ENCODE measurements around the gene EPHA8.

The EPHA8 gene

DNA sequence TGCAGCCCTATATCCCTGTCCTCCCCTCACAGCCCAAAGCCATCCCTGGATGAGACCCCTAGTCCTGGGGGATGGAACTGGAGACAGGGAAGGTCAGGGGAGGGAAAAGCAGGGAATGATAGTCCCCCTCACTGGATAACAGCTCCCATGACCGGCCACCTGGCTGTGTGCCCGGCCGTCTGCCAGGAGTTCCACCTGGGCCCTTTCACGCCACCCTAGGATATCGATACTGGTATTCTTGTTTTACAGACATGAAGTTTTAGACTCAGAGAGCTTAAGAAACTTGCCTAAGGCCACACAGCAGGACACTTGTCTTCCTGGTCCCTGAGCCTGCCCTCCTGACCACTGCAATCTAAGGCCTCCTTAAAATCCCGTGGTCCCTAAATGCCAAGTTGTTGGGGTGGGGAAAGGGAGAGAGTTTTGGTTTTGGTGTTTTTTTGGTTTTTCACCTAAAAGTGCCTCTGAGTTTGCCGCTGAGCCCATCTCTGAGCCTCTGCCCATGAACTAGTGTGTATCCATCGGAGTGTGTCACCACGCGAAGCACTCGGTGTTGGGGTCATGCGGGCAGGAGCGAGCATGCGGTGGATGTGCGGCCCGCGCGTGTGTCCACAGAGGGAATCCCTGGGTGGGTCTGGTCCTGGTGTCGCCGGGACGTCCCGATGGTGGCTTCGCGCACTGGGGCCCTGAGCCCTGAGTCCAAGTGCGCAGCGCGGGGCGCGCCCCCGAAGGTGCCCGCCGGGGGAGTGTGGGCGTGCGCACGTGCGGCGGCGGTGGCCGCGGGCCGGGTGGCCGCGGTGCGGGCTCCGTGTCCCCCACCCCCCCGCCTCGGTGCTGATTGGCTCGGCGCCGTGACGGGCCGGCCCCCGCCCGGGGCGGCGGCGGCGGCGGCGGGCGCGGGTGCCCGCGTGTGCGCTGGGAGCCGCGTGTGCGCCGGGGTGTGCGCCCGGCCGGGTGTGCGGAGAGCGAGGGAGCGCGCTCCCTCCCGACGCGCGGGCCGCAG is at the start of gene EPHA8:
Gene EPHA8 (plus strand): TSS at position 906 of the 1,000 bp plus-strand sequence. CDS start 147 bp downstream, outside the sequence.
- Histone ChIP-seq H3K4me1 (ENCODE audit: control insufficient read depth, insufficient read depth, low read length) (no peaks in the 10 kb centered on the region), H3K9me3 (ENCODE audit: control insufficient read depth, low read length) (no peaks in the 10 kb centered on the region), H3K9ac (ENCODE audit: low read length) (no peak within 1 kb of the TSS), H3K36me3 (ENCODE audit: control insufficient read depth, insufficient read depth, low read length, severe bottlenecking) (no peaks in the 10 kb centered on the region), H3K27me3 (replicated peaks; ENCODE audit: control insufficient read depth, insufficient read depth, low read length) (peaks cover 73% of the 10 kb centered on the region), H3K4me3 (ENCODE audit: low read length) (no peak within 1 kb of the TSS)
- no peak for DNase-seq (ENCODE audit: low read depth)

DNA sequence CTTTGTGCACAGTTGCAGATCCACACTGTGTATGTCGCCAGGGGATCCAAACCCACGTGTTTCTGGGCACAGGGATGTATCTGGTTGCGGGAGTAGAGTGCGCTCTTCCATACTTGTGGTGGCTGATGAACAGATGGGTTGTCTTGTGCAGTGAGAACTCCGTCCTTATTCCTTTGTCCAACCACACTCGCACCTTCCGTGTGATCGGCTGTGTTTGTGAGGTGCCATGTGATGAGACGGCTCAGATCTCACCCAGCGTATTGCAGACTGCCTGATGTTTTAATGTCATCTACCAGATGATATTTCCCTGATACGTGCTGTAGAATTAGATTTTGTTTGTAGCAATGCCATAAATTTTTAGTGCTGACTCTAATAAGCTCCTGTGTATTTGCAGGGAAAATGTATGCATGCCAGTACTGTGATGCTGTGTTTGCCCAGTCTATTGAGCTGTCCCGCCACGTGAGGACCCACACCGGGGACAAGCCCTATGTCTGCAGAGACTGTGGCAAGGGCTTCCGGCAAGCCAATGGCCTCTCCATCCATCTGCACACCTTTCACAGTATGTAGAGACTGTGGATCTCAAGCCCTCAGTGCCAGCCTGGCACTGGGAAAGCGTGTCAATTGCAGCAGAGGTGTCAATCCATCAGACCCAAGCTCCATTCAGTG is 46.2 kb upstream of the EPHA8 start:
- H3K4me1 ChIP-seq (ENCODE audit: control insufficient read depth, insufficient read depth, low read length), result no peaks in the 10 kb centered on the region
- no peaks in the 10 kb centered on the region for H3K27me3 ChIP-seq (replicated peaks; ENCODE audit: control insufficient read depth, insufficient read depth, low read length)
- no peaks in the 10 kb centered on the region for H3K9me3 ChIP-seq (ENCODE audit: control insufficient read depth, low read length)
- no peak for DNase-seq (ENCODE audit: low read depth)
- peaks cover 95% of the 10 kb centered on the region for H3K36me3 ChIP-seq (ENCODE audit: control insufficient read depth, insufficient read depth, low read length, severe bottlenecking)
- H3K4me3 ChIP-seq (ENCODE audit: low read length), result no peak overlapping the region
- no peak overlapping the region for H3K9ac ChIP-seq (ENCODE audit: low read length)

DNA sequence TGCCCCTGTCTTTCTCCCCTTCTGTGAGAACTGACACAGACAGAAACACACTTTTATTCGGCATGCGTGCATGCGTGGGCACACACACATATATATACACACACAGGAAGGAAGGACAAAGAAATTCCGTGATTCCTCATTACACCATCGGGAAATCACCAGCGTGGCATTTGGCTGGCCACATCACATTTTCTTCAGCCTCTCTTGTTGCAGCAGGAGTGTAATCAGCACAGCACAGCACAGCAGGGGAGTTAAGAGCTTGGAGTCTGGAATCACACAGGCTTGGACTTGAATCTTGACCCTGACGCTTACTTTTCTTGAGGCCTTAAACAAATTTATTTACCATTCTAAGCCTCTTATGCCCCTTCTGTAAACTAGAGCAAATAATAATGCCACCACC is 45.3 kb upstream of the EPHA8 start:
- H3K9ac ChIP-seq (ENCODE audit: low read length), result no peak overlapping the region
- no peak for DNase-seq (ENCODE audit: low read depth)
- no peaks in the 10 kb centered on the region for H3K9me3 ChIP-seq (ENCODE audit: control insufficient read depth, low read length)
- no peaks in the 10 kb centered on the region for H3K27me3 ChIP-seq (replicated peaks; ENCODE audit: control insufficient read depth, insufficient read depth, low read length)
- no peaks in the 10 kb centered on the region for H3K4me1 ChIP-seq (ENCODE audit: control insufficient read depth, insufficient read depth, low read length)
- no peak overlapping the region for H3K4me3 ChIP-seq (ENCODE audit: low read length)
- H3K36me3 ChIP-seq (ENCODE audit: control insufficient read depth, insufficient read depth, low read length, severe bottlenecking), result peaks cover 92% of the 10 kb centered on the region

DNA sequence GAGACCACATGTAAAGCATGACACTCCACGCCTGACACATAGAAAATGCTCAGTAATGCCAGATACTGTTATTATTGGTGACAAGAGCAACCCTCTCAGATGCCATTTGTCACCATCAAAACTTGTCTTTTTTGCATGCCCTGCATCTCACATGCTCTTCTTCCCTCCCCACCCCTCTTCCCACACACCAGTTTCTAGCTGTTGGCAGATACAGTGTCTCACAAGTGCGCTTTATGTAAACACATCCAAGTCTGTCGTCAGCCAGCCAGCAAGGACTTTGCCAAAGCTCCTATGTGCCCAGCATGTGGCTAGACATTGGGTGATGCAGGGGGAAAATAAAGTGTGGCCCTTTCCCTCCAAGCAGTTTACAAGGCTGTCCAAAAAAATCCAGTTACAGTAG is 44.9 kb upstream of the EPHA8 start:
- Histone ChIP-seq H3K9me3 (ENCODE audit: control insufficient read depth, low read length) (no peaks in the 10 kb centered on the region), H3K4me1 (ENCODE audit: control insufficient read depth, insufficient read depth, low read length) (no peaks in the 10 kb centered on the region), H3K36me3 (ENCODE audit: control insufficient read depth, insufficient read depth, low read length, severe bottlenecking) (peaks cover 92% of the 10 kb centered on the region), H3K9ac (ENCODE audit: low read length) (no peak overlapping the region), H3K27me3 (replicated peaks; ENCODE audit: control insufficient read depth, insufficient read depth, low read length) (no peaks in the 10 kb centered on the region), H3K4me3 (ENCODE audit: low read length) (no peak overlapping the region)
- no peak for DNase-seq (ENCODE audit: low read depth)

DNA sequence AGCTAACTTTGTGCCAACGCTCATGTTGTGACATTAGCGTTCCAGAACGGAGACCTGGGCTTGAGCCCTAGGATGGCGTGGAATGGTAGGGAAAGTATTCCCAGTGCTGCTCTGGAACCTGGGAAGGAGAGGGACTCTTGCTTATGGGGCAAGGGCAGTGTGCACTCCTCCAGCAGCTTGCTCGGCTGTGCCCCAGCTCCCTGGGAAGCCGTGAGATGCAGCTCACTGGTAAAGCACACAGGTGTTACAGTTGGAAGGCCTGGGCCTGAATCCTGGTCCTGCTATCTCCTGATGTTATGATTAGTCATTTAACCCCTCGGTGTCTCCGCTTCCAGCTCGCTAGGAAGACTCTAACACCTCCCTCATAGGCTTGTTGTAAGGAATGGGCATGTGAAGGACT is 42.4 kb upstream of the EPHA8 start:
- peaks cover 92% of the 10 kb centered on the region for H3K36me3 ChIP-seq (ENCODE audit: control insufficient read depth, insufficient read depth, low read length, severe bottlenecking)

DNA sequence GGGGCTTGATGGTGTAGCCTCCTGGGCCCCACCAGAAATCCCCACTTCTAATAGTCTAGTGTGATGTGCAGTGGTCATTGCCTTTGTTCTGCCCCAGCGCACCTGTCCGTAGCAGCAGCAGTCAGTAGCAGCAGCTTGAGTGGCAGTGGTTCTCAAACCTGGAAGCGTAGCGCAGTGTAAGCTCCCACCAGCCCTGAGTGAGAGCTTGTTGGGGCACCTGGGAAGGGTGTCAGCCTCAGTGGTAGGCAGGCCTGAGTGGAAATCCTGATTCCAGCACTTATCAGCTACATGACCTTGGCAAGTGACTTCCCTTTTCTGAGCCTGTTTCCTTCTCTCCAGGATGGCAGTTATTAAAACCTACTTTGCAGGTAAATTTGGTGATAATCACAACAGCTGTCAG is 41.6 kb upstream of the EPHA8 start:
- H3K36me3 ChIP-seq (ENCODE audit: control insufficient read depth, insufficient read depth, low read length, severe bottlenecking), result peaks cover 93% of the 10 kb centered on the region
- no peak overlapping the region for H3K4me3 ChIP-seq (ENCODE audit: low read length)
- no peak for DNase-seq (ENCODE audit: low read depth)

More for the DNA sequence above, 42.4 kb upstream of the EPHA8 start:
- Histone ChIP-seq H3K9ac (ENCODE audit: low read length) (no peak overlapping the region), H3K4me3 (ENCODE audit: low read length) (no peak overlapping the region), H3K4me1 (ENCODE audit: control insufficient read depth, insufficient read depth, low read length) (no peaks in the 10 kb centered on the region), H3K27me3 (replicated peaks; ENCODE audit: control insufficient read depth, insufficient read depth, low read length) (no peaks in the 10 kb centered on the region), H3K9me3 (ENCODE audit: control insufficient read depth, low read length) (no peaks in the 10 kb centered on the region)
- DNase-seq (ENCODE audit: low read depth), result no peak

DNA sequence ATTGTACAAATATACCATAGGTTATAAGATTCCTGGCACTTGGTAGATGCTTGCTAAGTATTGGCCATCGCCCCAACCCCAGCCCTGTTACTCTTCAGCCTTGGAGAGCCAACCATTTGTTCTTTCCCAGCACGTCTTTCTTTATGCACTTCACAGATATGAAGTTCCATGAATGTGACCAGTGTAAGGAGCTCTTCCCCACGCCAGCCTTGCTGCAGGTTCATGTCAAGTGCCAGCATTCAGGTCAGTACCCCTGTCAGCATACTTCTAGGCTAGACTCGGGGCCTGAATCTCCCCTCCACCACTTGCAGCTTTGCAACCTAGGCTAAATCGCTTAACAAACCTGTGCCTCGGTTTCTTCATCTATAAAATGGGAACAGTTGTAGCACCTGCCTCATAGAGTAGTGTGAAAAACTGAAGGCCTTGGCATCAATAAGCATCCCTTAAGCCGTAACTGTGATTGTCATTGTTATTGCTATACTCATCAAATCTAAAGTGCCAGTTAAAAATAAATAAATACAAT is 41.0 kb upstream of the EPHA8 start:
- H3K36me3 ChIP-seq (ENCODE audit: control insufficient read depth, insufficient read depth, low read length, severe bottlenecking), result peaks cover 93% of the 10 kb centered on the region
- H3K27me3 ChIP-seq (replicated peaks; ENCODE audit: control insufficient read depth, insufficient read depth, low read length), result no peaks in the 10 kb centered on the region
- no peaks in the 10 kb centered on the region for H3K9me3 ChIP-seq (ENCODE audit: control insufficient read depth, low read length)
- no peaks in the 10 kb centered on the region for H3K4me1 ChIP-seq (ENCODE audit: control insufficient read depth, insufficient read depth, low read length)
- H3K9ac ChIP-seq (ENCODE audit: low read length), result no peak overlapping the region
- no peak overlapping the region for H3K4me3 ChIP-seq (ENCODE audit: low read length)
- no peak for DNase-seq (ENCODE audit: low read depth)

More for the DNA sequence above, 41.6 kb upstream of the EPHA8 start:
- Histone ChIP-seq H3K9me3 (ENCODE audit: control insufficient read depth, low read length) (no peaks in the 10 kb centered on the region), H3K4me1 (ENCODE audit: control insufficient read depth, insufficient read depth, low read length) (no peaks in the 10 kb centered on the region), H3K9ac (ENCODE audit: low read length) (no peak overlapping the region), H3K27me3 (replicated peaks; ENCODE audit: control insufficient read depth, insufficient read depth, low read length) (no peaks in the 10 kb centered on the region)

DNA sequence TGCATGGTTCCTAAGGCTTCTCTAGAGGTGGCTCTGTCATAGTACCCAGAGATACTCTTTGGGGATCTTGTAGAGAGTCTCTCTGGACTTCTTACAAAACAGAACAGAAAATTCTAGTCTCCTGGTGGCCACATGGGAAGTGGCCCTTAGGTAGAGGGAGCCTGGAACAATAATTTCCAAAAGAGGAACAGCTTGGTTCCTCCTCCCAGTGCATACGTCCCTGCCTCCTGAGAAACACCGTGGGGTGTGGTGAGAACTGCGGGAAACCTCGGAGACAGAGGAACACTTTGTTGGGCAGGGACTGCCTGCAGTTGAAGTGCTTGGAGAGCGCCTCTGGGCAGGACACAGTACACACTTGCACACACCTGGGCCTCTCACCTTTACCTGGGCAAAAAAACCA is 38.8 kb upstream of the EPHA8 start:
- no peak overlapping the region for H3K9ac ChIP-seq (ENCODE audit: low read length)
- no peak for DNase-seq (ENCODE audit: low read depth)
- no peaks in the 10 kb centered on the region for H3K4me1 ChIP-seq (ENCODE audit: control insufficient read depth, insufficient read depth, low read length)
- no peaks in the 10 kb centered on the region for H3K27me3 ChIP-seq (replicated peaks; ENCODE audit: control insufficient read depth, insufficient read depth, low read length)
- H3K4me3 ChIP-seq (ENCODE audit: low read length), result no peak overlapping the region
- no peaks in the 10 kb centered on the region for H3K9me3 ChIP-seq (ENCODE audit: control insufficient read depth, low read length)
- peaks cover 75% of the 10 kb centered on the region for H3K36me3 ChIP-seq (ENCODE audit: control insufficient read depth, insufficient read depth, low read length, severe bottlenecking)

DNA sequence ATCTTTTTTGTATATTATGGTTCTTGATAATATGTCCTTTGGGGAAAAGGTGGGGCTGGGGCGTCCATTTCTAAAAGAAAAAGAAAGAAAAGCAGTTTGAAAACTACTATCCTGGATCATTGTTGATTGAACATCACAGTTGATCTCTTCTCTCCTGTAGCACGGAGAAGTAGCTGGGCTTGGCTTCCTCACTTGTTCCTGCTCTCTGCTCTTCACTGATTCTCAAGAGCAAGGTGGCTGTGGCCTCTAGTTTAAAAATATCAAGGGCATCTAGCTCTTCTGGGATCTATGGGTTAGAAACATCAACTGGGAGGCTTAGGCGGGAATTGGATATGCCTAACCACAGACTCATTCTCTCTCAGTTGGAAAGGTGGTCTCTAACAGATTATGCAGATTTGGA is 38.1 kb upstream of the EPHA8 start:
- Histone ChIP-seq H3K36me3 (ENCODE audit: control insufficient read depth, insufficient read depth, low read length, severe bottlenecking) (peaks cover 68% of the 10 kb centered on the region), H3K9me3 (ENCODE audit: control insufficient read depth, low read length) (no peaks in the 10 kb centered on the region)
- no peak for DNase-seq (ENCODE audit: low read depth)

DNA sequence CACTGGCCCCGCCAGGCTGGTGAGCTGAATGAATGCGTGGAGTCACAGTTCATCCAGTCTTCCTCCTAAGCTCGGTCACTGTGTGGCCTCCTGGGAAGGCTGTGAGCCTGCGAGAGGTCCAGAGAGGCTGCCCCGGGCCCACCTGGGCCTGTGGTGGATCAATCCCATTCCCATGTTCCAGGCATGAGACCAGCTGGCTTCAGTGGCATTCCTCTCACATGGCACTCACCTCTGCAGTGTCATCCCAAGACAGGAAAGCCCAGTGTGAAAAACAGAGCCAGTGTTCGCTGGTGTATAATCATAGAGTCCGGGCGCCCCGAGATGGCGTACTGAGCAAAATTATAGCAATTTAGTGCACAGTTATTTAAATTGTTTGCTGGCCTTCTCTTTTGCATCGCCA is 37.6 kb upstream of the EPHA8 start:
- peaks cover 63% of the 10 kb centered on the region for H3K36me3 ChIP-seq (ENCODE audit: control insufficient read depth, insufficient read depth, low read length, severe bottlenecking)
- H3K4me1 ChIP-seq (ENCODE audit: control insufficient read depth, insufficient read depth, low read length), result peaks cover 7% of the 10 kb centered on the region
- no peak overlapping the region for H3K4me3 ChIP-seq (ENCODE audit: low read length)
- H3K9me3 ChIP-seq (ENCODE audit: control insufficient read depth, low read length), result no peaks in the 10 kb centered on the region
- no peaks in the 10 kb centered on the region for H3K27me3 ChIP-seq (replicated peaks; ENCODE audit: control insufficient read depth, insufficient read depth, low read length)
- no peak for DNase-seq (ENCODE audit: low read depth)
- no peak overlapping the region for H3K9ac ChIP-seq (ENCODE audit: low read length)

More for the DNA sequence above, 38.1 kb upstream of the EPHA8 start:
- Histone ChIP-seq H3K4me1 (ENCODE audit: control insufficient read depth, insufficient read depth, low read length) (peaks cover 2% of the 10 kb centered on the region), H3K4me3 (ENCODE audit: low read length) (no peak overlapping the region), H3K9ac (ENCODE audit: low read length) (no peak overlapping the region), H3K27me3 (replicated peaks; ENCODE audit: control insufficient read depth, insufficient read depth, low read length) (no peaks in the 10 kb centered on the region)

DNA sequence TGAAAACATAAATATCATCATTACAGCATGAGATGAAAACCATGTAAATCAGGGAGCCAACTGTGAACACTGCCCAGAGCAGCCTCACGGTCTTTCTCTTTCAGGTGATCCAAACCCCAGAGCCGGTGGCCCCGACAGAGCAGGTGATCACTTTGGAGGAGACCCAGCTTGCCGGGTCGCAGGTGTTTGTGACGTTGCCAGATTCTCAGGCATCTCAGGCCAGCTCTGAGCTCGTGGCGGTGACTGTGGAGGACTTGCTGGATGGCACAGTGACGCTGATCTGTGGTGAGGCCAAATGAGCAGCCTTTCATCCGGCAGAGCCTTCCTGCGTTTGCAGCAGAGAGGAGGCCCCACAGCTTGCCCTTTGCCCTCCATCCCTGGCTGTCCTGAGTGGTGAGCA is 37.2 kb upstream of the EPHA8 start:
- Histone ChIP-seq H3K36me3 (ENCODE audit: control insufficient read depth, insufficient read depth, low read length, severe bottlenecking) (peaks cover 59% of the 10 kb centered on the region), H3K9me3 (ENCODE audit: control insufficient read depth, low read length) (no peaks in the 10 kb centered on the region), H3K4me1 (ENCODE audit: control insufficient read depth, insufficient read depth, low read length) (peaks cover 8% of the 10 kb centered on the region), H3K4me3 (ENCODE audit: low read length) (no peak overlapping the region), H3K9ac (ENCODE audit: low read length) (no peak overlapping the region), H3K27me3 (replicated peaks; ENCODE audit: control insufficient read depth, insufficient read depth, low read length) (no peaks in the 10 kb centered on the region)
- no peak for DNase-seq (ENCODE audit: low read depth)
